GM18499 (cell line): ENCODE data around the gene SNPH.

Source experiments
- ATAC-seq: cut with Tn5 transposase; IDR thresholded peaks from one replicate; pipeline ENCODE4 v1.9.1; 2021; ENCODE audit warnings: moderate number of reproducible peaks; ENCODE audit not compliant: insufficient read depth, unreplicated experiment

Gene SNPH

GRCh38 chr20:1283522-1284510, 17.7 kb downstream of the SNPH start:
- ATAC-seq: no peak

- no peak for ATAC-seq
Measured at GRCh38 chr20:1286267-1287024, 20.4 kb downstream of the SNPH start.

GRCh38 chr20:1287306-1287705, 21.2 kb downstream of the SNPH start:
- ATAC-seq: no peak

- ATAC-seq: no peak
Measured at GRCh38 chr20:1287787-1288569, 21.9 kb downstream of the SNPH start.

GRCh38 chr20:1291191-1291741, 25.2 kb downstream of the SNPH start:
- no peak for ATAC-seq

GRCh38 chr20:1292620-1293019, 26.5 kb downstream of the SNPH start:
- ATAC-seq: no peak

GRCh38 chr20:1293641-1294379, 27.7 kb downstream of the SNPH start:
- ATAC-seq: no peak

DNA sequence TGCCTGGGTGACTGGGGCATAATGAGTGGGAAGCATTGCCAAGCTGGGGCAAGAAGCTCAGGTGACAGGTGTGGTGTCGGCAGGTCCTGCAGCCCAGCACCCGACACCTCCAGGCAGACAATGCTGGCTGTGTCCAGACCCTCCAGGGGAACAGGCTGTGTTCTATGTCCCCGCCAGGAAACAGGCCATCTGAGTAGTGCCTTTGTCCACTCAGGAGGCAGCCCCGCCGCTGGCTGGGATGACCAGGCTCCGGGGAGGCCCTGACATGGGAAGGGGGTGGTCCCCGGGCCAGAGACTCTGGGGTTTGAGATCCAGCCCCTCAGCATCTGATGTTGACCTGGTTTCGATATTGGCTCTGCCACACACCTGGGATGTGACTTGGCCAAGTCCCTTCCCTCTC, 28.4 kb downstream of the SNPH start:
- no peak for ATAC-seq

DNA sequence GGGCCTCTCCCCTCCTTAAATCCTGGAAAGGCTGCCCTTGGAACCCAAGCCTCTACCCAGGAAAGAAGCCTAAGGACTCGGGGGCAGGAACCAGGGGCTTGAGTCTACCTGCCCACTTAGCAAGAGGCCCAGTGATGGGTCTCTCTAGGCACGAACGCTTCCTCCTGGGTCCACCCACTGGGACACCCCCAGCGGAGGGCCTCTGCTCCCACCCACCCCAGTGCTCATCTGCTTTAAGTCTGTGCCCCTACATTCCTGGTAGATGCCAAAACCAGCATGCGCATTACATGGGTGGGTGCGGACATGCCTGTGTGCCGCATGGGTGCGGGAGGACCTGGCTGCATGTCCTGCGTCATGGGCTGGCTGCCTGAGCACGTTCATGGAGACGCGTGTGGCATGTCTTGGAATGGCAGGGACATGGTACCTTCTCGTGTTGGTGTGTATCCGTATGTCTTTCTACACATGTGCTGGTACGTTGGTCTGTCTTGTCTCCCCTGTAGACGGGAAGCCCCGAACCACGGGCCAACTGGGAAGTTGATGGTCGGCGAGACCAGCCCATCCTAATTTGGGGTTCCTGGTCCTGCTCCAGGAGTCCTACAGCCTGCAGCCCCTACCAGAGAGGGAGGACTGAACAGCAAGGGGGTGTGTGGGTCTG, 29.3 kb downstream of the SNPH start:
- ATAC-seq: no peak

GRCh38 chr20:1296117-1296610, 30.1 kb downstream of the SNPH start:
- ATAC-seq: no peak

DNA sequence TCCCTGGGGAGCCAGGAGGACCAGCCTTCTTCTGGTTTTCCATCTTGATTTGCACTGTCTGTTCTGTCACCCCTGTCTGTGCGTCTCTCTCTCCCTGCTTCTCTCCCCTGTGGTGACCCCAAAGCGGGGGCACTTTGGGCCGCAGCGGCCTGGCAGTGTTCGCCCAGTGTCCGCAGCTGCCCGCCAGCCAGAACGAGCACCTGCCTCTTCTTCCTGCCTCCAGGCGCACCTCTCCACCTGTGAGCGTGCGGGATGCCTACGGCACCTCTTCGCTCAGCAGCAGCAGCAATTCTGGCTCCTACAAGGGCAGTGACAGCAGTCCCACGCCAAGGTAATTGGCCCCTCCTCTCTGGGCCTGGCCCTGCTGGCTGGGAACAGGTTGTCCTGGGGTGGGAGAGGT, 30.8 kb downstream of the SNPH start:
- no peak for ATAC-seq

DNA sequence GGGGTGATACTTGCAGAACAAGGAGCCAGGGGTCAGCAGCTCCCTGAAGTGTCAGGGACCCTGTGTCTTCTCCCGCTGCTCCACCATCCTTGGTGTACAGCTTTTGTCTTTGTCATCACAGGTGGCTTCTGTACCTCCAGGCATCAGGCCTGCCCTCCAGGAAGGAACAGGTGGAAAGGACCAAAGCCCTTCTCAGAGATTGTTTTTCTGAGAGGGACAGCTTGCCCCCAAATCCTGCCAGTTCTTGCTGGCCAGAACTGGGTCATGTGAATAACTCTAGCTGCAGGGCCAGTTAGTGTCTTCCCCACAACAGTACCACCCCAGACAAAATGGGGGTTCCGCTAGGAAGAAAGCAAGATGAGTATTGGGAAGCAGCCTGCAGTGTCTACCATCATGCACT, 31.4 kb downstream of the SNPH start:
- ATAC-seq: no peak

GRCh38 chr20:1298166-1298565, 32.1 kb downstream of the SNPH start:
- ATAC-seq: no peak

DNA sequence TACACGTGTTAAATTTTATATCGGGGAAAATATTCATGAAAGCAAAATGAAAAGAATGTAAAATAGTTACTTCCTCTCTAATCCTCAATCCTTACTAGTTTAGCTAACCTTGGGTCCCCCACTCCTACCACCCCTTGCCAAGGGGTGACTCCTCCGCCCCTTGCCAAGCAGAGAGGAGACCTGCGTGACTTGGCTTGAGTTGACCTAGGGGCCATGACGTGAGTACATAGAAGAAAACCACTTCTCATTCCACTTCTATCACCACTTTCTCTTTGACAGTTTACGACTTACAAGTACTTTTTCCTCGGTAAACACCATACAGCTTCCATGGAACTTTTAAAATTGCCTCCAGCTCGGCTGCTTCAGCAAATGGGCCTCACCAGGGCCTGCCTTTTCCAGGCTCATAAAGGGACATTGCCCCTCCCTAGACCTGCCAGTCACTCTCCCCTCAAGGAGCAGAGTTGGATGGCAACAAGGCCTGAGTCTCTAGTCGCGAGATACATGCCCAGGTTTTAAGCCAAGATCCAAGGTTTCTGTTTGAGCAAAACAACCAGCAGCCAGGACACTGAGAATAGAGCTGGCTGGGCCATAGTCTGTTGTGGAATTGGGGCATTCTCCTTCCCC, 32.9 kb downstream of the SNPH start:
- no peak for ATAC-seq

GRCh38 chr20:1299522-1299921, 33.4 kb downstream of the SNPH start:
- ATAC-seq: no peak

- no peak for ATAC-seq
Measured at GRCh38 chr20:1300083-1300840, 34.2 kb downstream of the SNPH start.

DNA sequence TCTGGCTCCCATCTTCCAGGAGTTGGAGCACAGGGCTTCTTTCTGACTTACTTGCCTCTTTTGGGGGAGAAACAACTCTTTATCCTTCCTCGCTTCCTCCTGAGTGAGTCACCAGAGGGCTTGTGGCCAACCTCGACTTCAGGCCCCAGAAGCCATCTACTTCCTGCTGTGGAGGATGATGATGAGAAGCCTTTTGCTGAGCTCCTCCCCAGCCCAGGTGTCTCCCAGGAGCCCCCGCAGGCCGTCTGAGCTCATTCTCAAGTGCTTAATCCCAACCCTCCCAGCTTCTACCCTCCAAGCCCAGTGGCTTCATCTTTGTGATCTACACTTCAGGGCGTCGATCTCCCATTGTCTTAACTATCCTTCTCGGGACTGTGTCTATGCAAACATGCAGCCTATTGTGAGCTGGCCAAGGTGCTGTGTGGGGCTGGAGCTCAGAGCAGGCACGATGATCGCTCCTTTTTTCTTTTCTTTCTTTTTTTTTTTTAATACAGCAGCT, 35.0 kb downstream of the SNPH start:
- no peak for ATAC-seq
